Measurements from ENCODE around the gene C12orf43.

- TF ChIP-seq POLR2A (IDR thresholded peaks at IDR 0.05), result no peak
- no peak for TF ChIP-seq EP300 (IDR thresholded peaks at IDR 0.05)
- TF ChIP-seq CTCF (IDR thresholded peaks at IDR 0.05), result no peak
Observed at GRCh38 chr12:121023799-121024198, 7.5 kb upstream of the C12orf43 start.
